ENCODE data around the gene LRRC2. TPM values are rescaled to one million over a fixed set of nuclear protein-coding genes. Genes with fewer than 3 reads are reported as not detected.

Gene LRRC2
- total RNA-seq, 1 experiment from 2014 or later = not detected

DNA sequence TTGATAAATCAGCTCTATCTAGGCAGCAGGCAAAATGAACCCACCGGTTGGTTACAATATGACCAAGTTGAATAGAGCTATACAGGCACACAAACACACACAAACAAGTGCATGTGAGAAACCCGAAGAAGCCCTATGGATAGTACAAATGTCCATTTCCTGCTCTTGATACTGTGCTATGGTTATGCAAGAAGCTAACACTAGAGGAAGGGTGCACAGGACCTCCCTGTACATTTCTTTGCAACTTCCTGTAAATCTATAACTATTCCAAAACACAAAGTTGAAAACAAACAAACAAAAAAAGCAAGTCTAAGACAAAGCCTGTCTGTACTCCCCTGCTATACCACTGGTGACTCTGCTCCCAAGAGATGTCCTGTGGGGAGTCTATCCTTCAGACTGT is 38.0 kb upstream of the LRRC2 start:
- ATAC-seq = no peak
- DNase-seq (ENCODE audit: low read depth, low spot score) = no peak
- Histone ChIP-seq H3K4me3 (ENCODE audit: low read depth in 2 of 2, low read length in 2 of 2) (no peak overlapping the region), H3K36me3 (ENCODE audit: control insufficient read depth, insufficient read depth, low read length) (no peaks in the 10 kb centered on the region), H3K9me3 (ENCODE audit: control insufficient read depth, insufficient read depth, low read depth, low read length) (no peaks in the 10 kb centered on the region), H3K27ac (ENCODE audit: low read length) (no peak overlapping the region), H3K27me3 (ENCODE audit: control insufficient read depth, insufficient read depth, low read length) (no peaks in the 10 kb centered on the region), H3K4me1 (ENCODE audit: control insufficient read depth, insufficient read depth, low read length) (no peaks in the 10 kb centered on the region)
- ChIA-PET CTCF (no interaction called here), POLR2A (no interaction called here)
- in situ Hi-C loops (cut with HindIII; ENCODE audit: low pct_unique_long_range_greater_than_20kb, low sequenced_read_pairs) (no loop called here), intact Hi-C loops (cut with micrococcal nuclease; ENCODE audit: unreplicated experiment) (no loop called here)
- BruUV-seq (replicated peaks) = no TSS peak
- TF ChIP-seq REST (IDR thresholded peaks at IDR 0.05; ENCODE audit: insufficient read depth in 1 of 2, low read depth in 2 of 2, low read length in 1 of 2) (no peak), TCF7L2 (IDR thresholded peaks at IDR 0.05; ENCODE audit: low read depth, low read length) (no peak), POLR2AphosphoS5 (IDR thresholded peaks at IDR 0.05; ENCODE audit: low read depth, low read length) (no peak), SIN3A (IDR thresholded peaks at IDR 0.05; ENCODE audit: borderline replicate concordance, insufficient read depth, low read depth, low read length) (no peak)

DNA sequence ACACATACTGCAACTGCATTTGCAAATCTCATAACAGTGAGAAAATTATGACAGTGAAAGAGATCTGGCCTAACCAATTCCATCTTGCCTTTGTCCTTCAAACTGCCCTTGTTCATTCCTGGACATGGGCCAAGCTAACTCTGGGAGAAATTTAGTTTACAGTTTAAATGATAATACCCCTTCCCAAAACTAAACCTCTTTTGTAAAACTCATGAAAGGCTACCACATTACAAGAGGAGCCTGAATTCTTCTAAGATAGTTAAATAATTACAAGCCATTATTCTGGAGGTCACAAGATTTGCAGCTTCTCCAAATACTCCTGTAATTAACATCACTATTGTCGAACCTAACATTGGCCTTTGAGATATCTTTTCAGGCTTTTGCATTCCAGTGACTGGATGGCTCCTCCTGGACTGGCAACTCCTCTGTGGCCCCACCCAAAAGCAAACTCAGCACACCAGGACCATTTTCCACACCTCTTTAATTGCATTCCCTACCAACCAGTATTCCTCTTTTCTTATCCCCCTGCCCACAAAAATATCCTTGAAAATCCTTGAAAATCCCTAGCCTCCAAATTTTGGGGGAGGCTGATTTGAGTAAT is 37.4 kb upstream of the LRRC2 start:
- no peaks in the 10 kb centered on the region for H3K27me3 ChIP-seq (ENCODE audit: control insufficient read depth, insufficient read depth, low read length)
- DNase-seq (ENCODE audit: low read depth, low spot score) (no peak), ATAC-seq (no peak)
- H3K4me3 ChIP-seq (ENCODE audit: low read depth in 2 of 2, low read length in 2 of 2) = no peak overlapping the region
- in situ Hi-C loops (cut with HindIII; ENCODE audit: low pct_unique_long_range_greater_than_20kb, low sequenced_read_pairs) = no loop called here
- CTCF ChIA-PET = interaction anchor here (0.8 kb wide), 1 partner anchor 27 kb away, joined by 7 read pairs; no protein-coding TSS in a partner anchor
- TF ChIP-seq REST (IDR thresholded peaks at IDR 0.05; ENCODE audit: insufficient read depth in 1 of 2, low read depth in 2 of 2, low read length in 1 of 2) (no peak), SIN3A (IDR thresholded peaks at IDR 0.05; ENCODE audit: borderline replicate concordance, insufficient read depth, low read depth, low read length) (no peak), TCF7L2 (IDR thresholded peaks at IDR 0.05; ENCODE audit: low read depth, low read length) (no peak), POLR2AphosphoS5 (IDR thresholded peaks at IDR 0.05; ENCODE audit: low read depth, low read length) (no peak)
- TF ChIP-seq, protein P1, sequence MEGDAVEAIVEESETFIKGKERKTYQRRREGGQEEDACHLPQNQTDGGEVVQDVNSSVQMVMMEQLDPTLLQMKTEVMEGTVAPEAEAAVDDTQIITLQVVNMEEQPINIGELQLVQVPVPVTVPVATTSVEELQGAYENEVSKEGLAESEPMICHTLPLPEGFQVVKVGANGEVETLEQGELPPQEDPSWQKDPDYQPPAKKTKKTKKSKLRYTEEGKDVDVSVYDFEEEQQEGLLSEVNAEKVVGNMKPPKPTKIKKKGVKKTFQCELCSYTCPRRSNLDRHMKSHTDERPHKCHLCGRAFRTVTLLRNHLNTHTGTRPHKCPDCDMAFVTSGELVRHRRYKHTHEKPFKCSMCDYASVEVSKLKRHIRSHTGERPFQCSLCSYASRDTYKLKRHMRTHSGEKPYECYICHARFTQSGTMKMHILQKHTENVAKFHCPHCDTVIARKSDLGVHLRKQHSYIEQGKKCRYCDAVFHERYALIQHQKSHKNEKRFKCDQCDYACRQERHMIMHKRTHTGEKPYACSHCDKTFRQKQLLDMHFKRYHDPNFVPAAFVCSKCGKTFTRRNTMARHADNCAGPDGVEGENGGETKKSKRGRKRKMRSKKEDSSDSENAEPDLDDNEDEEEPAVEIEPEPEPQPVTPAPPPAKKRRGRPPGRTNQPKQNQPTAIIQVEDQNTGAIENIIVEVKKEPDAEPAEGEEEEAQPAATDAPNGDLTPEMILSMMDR (IDR thresholded peaks at IDR 0.05) = no peak
- no TSS peak for BruUV-seq (replicated peaks)
- no peaks in the 10 kb centered on the region for H3K4me1 ChIP-seq (ENCODE audit: control insufficient read depth, insufficient read depth, low read length)
- H3K36me3 ChIP-seq (ENCODE audit: control insufficient read depth, insufficient read depth, low read length) = no peaks in the 10 kb centered on the region
- intact Hi-C loops (cut with micrococcal nuclease; ENCODE audit: unreplicated experiment) = no loop called here
- POLR2A ChIA-PET = no interaction called here
- H3K27ac ChIP-seq (ENCODE audit: low read length) = no peak overlapping the region
- H3K9me3 ChIP-seq (ENCODE audit: control insufficient read depth, insufficient read depth, low read depth, low read length) = no peaks in the 10 kb centered on the region

All from Panc1 (cell line).